AG08395 (cell line): ENCODE data around the gene SMIM27.
"Not testable (repeated sequence)": the region's sequence is repeated elsewhere in the genome, so short reads cannot be mapped to it uniquely, and the experiment has no call there.

Source experiments
- DNase-seq: peaks from one replicate; pipeline ENCODE4 v3.0.0; 2012; ENCODE audit warnings: mixed read lengths, low spot score

SMIM27 gene, protein sequence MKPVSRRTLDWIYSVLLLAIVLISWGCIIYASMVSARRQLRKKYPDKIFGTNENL

DNA sequence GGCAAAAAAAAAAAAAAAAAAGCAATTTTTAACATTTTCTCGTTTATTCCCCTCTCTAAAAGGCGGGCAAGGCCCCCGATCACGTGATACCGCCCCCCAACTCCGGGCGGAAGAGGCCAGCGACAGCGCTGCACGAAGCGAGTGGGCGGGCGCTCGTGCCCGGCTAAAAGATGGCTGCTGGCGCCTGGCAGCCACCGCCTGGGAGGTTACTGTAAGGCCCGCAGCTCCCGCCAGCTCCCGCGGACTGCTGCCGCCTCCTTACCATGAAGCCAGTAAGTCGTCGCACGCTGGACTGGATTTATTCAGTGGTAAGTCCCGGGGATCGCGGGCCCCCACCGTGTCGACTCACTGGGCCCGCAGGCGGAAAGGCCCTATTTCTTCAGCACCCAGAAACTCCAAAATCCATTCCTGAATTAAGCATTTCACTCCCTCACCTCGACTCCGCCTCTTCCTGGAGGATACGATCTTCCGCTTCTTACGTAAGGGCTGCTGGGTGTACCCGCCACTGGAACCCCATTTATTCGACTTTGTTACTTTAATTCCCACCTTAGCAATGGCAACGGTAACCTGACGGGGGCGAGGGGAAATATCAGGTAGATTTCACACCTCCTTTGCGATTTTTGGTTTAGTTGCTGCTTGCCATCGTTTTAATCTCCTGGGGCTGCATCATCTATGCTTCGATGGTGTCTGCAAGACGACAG, at the start of gene SMIM27, which contains the start of gene TOPORS:
SMIM27 (plus strand) TSS at position 156 of the 701 bp plus-strand sequence; CDS start at position 264, 108 bp downstream.
TOPORS (minus strand) TSS at position 415 of the 701 bp plus-strand sequence; CDS start at position 265, 150 bp downstream.
- peak; percentile 92 for DNase-seq

DNA sequence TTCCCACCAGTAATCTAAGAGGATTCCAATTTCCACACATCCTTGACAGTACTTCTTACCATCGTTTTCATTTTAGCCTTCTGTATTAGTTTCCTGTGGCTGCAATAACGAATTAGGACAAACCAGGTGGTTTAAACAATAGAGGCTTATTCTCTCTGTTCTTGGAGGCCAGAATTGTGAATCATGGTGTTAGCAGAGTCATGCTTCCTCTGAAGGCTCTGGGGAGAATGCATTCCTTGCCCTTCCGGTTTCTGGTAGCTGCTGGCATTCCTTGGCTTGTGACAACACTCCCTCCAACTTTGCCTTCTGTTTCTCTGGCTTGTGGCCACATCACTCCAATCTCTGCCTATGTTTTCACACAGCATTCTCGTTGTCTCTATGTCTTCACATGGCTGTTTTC, 49.7 kb upstream of the SMIM27 start:
- DNase-seq = no peak

DNA sequence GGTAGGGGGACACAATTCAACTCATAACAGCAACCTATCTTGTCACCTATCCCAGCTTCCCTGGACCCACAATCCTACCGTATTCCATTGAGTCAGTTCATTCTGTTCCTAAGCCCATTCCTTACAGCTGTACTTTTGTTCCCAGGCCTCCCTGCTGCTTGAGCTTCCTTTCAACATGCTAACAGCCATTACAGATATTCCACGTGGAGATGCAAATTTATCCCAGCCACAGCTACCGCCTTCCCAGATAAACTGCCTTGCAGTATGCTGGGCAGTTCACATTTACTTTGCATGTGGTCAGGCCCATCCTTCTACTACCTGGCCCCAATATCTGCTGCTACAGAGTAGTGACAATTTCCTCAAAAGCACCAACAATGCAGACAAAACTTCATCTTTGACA, 49.1 kb upstream of the SMIM27 start:
- DNase-seq = no peak

DNA sequence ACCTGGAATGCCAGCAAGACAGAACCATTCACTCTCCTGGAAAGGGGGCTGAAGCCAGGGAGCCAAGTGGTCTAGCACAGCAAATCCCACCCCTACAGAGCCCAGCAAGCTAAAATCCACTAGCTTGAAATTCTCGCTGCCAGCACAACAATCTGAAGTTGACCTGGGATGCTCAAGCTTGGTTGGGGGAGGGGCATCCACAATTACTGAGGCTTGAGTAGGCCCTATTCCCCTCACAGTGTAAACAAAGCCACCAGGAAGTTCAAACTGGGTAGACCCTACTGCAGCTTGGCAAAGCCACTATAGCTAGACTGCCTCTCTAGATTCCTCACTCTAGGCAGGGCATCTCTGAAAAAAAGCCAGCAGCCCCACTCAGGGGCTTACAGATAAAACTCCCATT, 43.4 kb upstream of the SMIM27 start:
- no peak for DNase-seq

DNA sequence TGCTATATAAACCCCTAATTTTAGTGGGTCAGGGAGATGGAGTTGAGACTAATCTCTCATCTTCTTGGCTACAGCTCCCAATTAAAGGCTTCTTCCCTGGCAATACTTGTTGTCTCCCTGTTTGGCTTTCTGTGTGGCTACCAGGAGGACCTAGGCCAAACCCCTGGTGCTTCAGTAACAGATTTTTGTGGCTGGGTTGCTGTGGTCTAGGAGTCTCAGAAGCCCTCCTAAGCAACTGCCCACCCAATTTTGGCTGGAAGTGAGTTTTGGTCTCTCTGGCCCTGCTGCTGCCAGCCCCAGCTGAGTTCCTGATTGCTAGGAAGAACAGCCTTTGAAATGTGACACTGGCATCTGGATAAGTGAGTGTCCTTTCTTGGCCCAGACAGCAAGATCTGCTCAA, 35.9 kb upstream of the SMIM27 start:
- no peak for DNase-seq

DNA sequence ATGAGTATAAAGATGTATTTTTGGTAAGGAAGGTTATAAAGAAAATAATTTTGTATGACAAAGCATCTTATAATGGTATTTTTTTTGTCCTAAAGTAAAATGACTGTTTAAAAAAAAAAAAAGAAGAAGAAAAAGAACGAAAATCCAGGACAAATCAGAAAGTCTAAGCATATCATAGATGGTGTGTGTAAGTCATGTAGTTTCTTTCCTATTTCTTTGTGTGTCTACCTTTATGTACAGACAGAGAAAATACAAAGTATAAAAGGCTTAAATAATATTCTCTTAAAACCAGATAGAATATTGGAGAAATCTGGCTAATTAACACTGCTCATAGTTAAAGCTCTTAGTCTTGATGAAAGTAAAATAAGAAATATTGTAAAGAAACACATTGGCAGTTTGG, 33.9 kb upstream of the SMIM27 start:
- DNase-seq = no peak

DNA sequence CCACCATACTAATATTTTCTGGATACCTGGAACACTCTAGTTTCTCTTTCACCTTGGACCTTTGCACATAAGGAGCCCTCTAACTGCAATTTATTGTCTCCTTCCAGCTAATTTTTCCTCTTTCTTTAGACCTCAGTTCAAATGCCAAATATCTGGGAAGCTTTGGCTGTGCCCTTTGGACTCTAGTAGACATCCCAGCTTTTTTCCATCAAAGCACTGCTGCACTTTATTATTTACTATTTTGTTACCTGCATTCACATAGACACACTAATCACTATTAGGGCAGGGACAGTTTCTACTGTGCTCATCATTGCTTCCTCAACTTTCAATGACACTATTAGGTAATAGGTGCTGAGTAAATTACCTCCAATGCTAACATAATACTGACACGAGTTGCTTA, 28.2 kb upstream of the SMIM27 start:
- DNase-seq = no peak

DNA sequence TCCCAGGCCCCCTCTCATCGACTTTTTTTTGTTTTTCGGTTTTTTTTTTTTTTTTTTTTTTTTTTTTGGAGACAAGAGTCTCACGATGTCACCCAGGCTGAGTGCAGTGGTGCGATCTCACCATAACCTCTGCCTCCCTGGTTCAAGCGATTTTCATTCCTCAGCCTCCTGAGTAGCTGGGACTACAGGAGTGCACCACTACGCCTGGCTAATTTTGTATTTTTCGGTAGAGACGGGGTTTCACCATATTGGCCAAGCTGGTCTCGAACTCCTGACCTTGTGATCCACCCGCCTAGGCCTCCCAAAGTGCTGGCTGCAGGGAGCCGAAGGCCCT, 27.6 kb upstream of the SMIM27 start:
- DNase-seq = not testable (repeated sequence)

DNA sequence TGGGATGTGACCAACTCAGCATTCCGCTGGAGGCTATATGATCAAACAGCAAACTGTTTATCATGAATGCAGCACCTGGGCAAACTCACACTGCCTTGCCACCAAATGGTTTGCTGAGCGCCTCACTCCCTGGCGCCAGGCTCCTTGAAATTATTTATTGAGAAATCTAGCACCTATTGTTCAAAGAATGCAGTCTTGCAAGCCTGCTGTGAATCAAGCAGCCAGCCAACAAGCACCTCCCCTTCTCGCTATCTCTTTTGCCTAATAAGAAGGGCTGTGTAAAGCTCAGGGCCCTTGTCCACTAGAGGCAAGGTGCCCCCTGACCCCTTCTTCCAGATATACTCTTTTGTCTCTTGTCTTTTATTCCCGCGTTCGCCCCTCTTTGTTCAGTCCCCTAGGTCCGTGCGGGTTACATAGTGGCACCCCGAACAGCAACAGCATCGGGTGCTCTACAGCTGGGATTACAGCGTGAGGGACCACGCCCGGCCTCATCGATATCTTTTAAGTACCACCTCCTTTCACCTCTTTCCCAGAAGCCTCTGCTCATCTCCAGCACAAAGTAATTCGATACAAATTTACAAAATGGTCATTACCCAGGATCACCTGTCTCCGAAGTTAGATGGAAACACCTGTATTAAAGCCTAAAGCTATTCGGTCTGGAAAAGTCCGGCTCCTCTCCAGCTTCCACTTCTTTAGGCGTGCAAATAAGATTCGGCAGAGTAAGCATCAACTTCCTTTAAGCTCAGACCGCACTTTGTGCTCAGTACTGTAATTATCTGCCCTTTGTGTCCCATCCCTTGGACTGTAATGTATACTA, 27.0 kb upstream of the SMIM27 start:
- no peak for DNase-seq

DNA sequence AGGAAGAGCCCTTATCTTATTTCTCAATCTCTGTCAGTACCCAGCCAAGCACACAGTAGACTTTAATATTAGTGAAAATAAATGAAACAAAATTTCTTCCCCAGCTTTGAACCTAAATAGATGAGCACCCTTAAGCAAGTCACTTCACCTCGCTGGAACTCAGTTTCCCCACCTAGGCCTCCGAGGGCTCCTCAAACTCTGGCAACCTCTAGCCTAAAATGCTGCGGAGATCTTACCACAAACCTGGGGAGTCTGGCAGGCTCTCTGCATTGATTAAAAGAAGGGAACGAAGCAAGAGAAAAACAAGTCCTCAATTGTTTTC, 26.5 kb upstream of the SMIM27 start:
- DNase-seq = no peak

DNA sequence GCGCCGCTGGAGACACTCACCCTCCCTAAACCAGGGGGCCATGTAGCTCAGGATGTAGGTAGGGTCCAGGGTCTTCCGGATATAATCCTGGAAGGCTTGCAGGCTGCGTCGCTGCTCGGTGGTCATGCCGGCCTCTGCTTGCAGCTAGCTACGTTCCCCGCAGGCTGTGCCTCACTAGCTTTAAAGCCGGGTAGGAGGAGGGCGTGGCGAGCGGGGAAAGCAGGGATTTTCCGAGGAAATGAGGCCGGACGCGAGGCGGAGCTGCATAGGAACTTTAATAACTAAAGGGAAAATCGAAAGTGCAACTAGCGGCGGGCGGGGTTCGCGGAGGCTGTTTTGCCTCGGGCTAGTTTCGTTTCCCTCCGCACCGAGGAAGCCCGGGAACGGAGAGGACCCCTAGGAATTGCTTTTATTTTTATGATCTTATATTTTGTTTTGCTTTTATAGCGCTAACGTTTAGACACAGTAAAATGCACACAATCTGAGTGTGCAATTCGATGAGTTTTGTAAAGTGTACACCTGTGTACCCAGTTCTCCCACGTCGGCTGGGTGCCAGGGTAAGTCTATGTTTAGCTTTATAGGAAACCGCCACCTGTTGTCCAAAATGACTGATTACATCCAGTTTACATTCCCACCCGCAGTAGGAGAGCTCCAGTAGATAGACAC, 26.0 kb upstream of the SMIM27 start, which contains the start of gene RIGI:
RIGI (minus strand) TSS at position 156 of the 666 bp plus-strand sequence; CDS start at position 126, 30 bp downstream.
- peak; percentile 86 for DNase-seq

DNA sequence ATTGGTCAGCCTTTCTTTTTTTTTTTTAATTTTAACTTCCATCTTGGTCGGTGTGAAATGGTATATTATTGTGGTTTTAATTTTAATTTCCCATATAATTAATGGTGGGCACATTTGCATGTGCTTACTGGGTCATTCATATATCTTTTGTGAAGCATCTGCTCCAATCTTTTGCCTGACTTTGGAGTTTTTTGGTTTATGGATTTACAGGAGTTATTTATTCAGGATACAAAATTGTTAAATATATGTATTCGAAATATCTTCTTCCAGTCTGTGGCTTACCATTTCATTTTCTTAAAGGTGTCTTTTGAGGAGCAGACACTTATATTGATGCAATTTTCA, 25.4 kb upstream of the SMIM27 start:
- DNase-seq = no peak

DNA sequence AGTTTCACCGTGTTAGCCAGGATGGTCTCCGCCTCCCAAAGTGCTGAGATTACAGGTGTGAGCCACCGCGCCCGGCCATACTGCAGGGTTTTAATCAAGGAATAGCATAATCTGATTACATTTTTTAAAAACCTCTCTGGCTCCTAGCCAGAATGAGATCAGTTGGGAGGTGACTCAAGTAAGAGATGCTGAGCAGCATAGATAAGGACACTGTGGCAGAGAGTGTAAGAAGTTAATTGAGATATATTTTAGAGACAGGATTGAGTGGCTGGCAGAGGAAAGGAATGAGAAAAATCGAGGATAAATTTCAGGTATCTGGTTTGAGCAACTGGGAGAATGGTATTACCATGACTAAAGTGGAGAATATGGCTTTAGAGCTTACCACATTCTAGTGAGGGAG, 18.8 kb upstream of the SMIM27 start:
- DNase-seq = no peak

DNA sequence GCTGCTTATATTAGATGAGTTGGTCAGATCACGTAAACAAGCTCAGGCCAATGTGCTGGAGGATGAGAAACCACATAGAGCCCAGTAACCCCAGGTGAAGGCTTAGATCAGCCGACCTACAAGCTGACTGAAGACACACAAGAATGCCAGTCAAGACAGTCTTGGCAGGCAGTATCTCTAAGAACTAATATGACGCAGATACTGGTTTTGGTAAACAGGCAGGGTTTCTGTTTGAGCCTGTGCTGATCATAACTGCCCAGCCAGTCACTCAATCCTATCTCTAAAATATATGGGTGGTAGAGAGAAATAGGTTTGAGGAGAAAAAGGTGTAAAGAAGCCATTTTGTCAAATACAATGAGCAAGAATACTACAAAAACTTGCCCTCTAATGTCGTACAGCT, 18.3 kb upstream of the SMIM27 start:
- DNase-seq = no peak

DNA sequence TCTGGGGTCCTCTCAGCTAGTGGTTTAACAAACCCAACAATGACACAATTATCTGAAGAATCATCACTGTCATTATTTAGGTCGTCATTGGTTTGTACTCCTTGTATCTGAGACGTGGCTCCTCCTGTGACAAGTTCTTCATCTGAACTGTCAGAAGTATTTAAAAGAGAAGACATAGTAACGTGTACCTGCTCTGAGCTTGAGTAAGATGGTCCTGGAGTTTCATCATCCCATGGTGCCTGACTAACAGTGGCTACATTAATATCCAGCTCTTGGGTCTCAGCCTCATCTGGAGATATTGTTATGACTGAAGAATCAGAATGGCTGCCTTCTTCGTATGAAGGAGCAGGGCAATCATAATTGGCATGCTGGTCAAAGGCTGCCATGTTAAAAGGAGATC, 9.1 kb upstream of the SMIM27 start:
- DNase-seq = no peak

DNA sequence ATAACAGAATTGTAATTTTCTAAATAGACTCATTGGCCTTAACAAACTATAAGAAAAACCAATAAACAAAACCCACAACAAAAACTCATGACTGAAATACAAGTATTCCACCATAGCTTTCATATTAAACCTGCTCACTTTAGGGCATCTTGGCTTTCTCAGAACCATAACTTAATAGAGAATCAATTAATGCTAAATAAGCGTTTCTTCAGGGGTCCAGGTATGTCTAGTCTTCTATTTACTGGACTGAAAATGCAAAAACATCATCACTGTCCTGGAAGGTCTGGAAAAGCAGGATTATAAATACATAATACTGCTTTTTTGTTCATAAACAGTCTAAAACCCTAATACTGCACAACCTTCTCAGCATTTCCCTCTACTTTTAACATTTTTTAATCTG, 6.2 kb upstream of the SMIM27 start:
- no peak for DNase-seq

DNA sequence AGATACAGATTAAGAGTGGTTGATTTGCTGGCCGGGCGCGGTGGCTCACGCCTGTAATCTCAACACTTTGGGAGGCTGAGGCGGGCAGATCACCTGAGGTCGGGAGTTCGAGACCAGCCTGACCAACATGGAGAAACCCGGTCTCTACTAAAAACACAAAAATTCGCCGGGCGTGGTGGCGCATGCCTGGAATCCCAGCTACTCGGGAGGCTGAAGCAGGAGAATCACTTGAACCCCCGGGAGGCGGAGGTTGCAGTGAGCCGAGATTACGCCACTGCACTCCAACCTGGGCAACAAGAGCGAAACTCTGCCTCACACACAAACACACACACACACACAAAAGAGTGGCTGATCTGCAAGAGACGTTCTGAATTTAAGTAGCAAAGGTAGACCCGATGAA, 3.9 kb upstream of the SMIM27 start:
- not testable (repeated sequence) for DNase-seq

DNA sequence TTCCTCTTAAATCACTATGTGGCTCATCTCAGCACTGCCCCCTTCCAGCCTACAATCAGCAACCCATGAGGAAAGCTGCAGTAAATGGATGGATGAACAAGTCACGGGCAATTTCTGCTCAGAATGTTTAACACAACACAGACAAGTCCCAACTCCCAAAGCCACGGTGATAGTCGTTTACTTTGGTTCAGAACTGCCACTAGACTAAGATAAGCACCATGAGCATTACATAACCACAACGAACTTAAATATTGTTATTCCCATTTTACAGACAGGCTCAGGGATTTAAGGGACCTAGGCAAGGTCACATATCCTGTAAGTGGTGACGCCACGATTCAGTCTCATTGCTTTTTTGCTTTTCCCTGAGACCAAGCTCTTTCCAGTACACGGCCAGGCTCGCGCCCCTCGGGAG, 2.0 kb upstream of the SMIM27 start:
- peak; percentile 13 for DNase-seq

DNA sequence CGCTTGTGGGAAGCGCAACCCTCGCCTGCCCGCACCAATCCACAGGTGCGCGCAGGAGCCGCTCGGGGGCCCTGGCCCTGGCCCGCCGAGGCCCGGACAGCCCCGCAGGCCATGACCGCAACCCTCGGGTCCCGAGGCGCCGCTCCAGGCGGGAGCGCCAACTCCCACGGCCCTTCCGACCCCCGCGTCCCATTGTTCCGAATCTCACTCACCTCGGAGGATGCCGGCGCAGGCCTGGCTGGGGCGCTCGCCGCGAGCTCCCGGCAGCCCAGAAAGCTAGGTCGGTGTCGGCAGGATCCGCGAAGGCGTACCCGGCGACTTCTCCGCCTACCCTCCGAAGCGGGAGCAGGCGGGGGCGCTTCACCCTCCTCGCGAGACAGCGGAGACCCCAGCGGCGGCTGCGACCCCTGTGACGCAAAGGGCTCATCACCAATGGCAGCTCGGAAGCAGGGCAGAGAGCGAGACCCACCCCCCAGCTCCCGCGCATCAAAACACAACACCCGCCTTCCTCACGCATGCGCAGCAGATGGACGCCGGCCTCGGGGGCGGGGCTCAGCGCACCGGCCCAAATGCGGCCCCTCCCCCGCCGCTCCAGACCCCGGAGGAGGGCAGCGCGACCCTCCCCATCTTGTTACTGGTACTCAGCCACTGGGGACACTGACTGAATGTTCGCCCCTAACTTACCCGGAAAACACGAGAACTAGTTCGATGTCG, 1.4 kb upstream of the SMIM27 start:
- peak; percentile 98 for DNase-seq

DNA sequence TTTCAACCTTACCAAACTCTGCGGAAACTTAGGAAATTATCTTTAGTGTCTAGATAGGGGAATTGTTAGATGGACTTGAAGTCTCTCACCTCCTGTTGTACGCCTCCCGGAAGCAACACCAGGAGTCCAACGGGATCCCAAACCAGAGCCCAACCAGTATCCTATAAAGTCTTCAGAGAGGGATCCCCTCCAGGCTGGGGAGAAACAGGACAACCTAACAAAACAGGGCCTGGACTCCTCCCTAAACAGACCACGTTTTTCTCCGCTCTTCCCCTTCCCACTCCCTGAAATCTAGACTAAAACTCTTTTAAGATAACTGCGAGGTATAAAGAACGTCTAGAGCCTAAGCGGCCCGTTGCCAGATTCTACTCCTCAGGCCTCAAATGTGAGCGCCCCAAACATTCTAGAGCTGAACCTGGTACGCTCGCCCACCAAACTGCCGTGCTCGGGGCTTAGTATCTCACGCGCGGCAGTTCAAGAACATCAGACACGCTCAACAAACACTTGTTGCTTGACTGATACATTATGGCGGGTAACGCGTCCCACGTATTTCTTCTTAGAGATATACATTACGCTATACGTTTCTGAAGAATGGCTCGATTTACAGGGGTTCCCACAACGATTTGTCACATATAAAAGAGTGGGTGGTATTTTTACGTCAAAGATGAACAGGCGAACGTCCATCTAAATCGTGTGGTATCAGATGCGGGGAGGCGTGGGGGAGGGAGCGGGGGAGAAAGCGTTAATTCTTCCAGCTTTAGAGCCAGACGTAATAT, 663 bp upstream of the SMIM27 start:
- peak; percentile 10 for DNase-seq

DNA sequence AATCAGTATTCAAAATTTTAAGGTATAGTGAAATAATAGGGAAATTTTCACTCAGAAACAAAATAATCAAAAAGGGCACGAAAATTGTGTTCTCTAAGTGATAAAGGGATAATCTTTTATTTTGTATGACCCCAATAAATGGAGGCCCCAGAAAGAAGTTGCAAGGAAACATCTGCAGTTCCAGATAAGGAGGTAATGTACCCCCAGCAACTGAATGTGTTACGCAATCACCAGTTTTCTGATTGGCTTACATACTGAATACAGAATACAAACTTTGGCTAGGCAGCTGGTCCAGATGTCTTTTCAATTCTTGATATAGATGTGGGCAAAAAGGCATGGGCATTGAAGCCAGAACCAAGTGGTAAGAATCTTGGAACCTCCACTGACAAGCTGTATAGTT, 2.0 kb downstream of the SMIM27 start:
- no peak for DNase-seq

DNA sequence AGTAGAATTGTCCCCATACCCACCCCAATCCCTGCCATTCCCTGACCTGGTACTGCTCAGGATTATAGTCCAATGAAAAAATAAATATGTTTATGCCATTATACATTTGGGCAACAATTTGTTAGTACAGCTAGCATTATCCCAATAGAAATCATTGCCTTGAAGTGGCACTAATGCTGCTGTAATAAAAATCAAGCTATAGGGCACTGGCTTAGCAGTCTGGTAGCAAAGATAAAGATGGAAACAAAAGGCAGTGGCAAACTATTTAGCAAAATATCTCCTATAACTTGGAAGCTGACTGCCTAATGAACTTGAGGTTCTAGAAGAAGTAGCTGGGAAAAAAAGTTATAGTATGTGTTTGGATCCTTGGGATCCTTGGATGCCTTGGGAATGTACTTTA, 2.5 kb downstream of the SMIM27 start:
- no peak for DNase-seq
